Left kidney (tissue), 8 donors: ENCODE measurements around the gene HOXB6. TPM values are rescaled to one million over a fixed set of nuclear protein-coding genes. Genes with fewer than 3 reads are reported as not detected.

Source experiments
- DNase-seq: peaks from one replicate; pipeline ENCODE4 v3.0.0-alpha.2; 2013
- long read RNA-seq, 8 donors: transcript quantifications; one replicate each; lab custom pipeline, GENCODE V29; 2026
- polyA plus RNA-seq: library from polyadenylated mRNA; unstranded; fragments of 120-200 nt; gene quantifications from one replicate; pipeline ENCODE4 v1.2.1, GENCODE V29; 2013; ENCODE audit not compliant: insufficient read length

Gene HOXB6
- 98.2 TPM for polyA plus RNA-seq
- long read RNA-seq, donor 1, transcript HOXB6-203 (3 exons, 1,960 nt) = major isoform, 5 of 47 reads
- long read RNA-seq, donor 1, partial matches to known transcripts = 42 of 47 reads
- long read RNA-seq, donor 1, other reads (novel, unspliced or antisense) = 0 of 47 reads
- long read RNA-seq, donor 2, transcript HOXB6-203 (3 exons, 1,960 nt) = major isoform, 5 of 63 reads
- long read RNA-seq, donor 2, partial matches to known transcripts = 58 of 63 reads
- long read RNA-seq, donor 2, other reads (novel, unspliced or antisense) = 0 of 63 reads
- long read RNA-seq, donor 3, transcript HOXB6-203 (3 exons, 1,960 nt) = major isoform, 6 of 39 reads
- long read RNA-seq, donor 3, partial matches to known transcripts = 33 of 39 reads
- long read RNA-seq, donor 3, other reads (novel, unspliced or antisense) = 0 of 39 reads
- long read RNA-seq, donor 4 = 0 reads
- long read RNA-seq, donor 5, transcript HOXB6-203 (3 exons, 1,960 nt) = major isoform, 8 of 51 reads
- long read RNA-seq, donor 5, partial matches to known transcripts = 43 of 51 reads
- long read RNA-seq, donor 5, other reads (novel, unspliced or antisense) = 0 of 51 reads
- long read RNA-seq, donor 6, partial matches to known transcripts = 24 of 26 reads
- long read RNA-seq, donor 6, other reads (novel, unspliced or antisense) = 0 of 26 reads
- long read RNA-seq, donor 7, partial matches to known transcripts = 12 of 16 reads
- long read RNA-seq, donor 7, other reads (novel, unspliced or antisense) = 0 of 16 reads
- long read RNA-seq, donor 8, partial matches to known transcripts = 12 of 14 reads
- long read RNA-seq, donor 8, other reads (novel, unspliced or antisense) = 0 of 14 reads

DNA sequence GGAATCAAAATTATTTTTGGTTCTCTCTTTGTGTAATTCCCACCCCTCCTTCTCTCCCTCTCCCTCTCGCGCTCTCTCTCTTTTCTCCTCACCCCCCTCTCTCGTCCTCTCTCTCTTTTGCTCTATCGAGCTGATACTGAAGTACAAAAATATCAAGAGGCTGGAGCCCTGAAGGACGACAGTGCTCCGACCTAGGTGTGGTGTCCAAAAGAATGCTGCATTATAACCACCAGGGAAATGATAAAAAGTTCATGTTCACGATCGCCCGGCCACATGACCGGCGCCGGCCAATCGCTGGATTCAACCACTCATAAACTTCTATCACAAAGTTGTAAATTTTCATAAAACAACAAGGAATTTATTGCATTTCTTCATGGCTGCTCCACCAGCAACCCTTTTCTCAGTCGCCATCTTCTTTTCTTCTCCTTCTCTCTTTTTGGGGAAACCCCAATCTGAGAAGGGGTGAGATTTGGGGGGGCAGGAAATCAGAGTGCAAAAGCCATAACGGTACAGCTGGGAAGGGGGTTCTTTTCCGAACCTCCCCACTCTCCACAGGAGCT lies at the start of gene HOXB6:
HOXB6 (minus strand) TSS at position 217 of the 560 bp plus-strand sequence. CDS start 6,836 bp downstream, outside the sequence.
- peak; percentile 89 for DNase-seq

DNA sequence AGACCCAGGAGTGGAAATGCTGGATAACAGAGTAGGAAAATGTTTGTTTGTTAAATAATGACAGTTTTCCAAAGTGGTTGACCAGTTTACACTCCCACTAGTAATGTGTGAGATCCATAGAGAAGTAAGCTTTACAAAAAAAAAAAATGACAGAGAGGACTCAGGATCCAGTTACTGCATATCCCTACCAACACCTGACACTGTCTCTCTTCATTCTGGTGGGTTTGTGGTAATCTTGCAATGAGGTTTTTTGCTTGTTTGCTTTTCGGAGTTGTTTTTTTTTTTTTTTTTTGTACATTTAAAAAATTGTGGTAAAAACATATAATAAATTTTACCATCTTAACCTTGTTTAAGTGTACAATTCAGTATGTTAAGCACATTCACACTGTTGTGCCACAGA lies 45.0 kb upstream of the HOXB6 start:
- no peak for DNase-seq

DNA sequence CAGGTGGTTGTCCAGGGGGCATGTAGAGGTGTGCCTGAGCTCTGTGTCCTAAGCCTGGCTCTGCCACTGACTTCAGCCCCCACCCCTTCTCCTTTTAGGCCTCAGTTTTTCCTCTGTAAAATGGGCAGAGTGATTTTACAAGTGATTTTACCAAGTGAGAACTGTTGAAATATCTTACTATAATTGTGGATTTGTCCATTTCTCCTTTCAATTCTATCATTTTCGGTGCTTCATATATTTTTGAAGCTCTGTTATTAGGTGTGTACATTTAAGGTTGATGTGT lies 43.1 kb upstream of the HOXB6 start:
- DNase-seq = no peak

DNA sequence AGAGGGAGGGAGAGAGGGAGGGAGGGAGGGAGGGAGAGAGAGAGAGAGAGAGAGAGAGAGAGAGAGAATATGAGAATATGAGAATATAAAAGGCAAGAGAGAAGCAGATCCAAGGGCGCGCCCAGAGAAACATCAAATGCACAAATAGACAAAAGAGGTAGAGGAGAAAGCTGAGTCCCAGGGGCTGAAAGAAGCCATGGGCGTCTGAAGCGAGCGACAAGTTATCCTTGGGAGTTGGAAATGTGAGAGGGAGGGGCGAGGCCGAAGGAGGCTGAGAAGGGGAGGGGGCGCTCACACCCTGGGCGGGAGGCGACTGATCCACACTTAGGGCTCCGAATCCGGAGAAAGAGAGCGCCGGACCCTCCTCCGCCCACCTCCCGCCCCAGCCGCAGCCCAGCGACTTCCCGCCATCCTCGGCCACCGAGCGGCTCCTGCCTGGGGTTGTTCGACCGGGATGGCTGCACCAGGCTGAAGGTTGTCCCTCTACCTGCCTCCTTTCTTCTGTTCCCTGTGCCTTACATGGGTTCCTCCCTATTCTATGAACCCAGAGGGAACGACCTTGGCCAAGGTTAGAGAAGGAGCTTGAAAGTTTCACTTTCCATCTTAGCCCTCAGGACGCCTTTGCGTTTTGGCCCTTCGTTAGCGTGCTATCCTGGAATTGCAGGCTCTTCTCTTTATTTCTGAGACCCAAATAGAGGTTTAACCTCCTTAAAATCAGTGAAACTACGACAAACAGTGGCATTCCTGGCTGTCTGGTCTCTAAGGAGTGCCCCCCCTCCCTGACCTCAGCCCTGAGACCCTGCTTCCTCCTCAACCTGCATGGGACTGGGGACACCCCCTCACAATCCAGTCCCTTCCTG lies 42.5 kb upstream of the HOXB6 start:
- DNase-seq = no peak

DNA sequence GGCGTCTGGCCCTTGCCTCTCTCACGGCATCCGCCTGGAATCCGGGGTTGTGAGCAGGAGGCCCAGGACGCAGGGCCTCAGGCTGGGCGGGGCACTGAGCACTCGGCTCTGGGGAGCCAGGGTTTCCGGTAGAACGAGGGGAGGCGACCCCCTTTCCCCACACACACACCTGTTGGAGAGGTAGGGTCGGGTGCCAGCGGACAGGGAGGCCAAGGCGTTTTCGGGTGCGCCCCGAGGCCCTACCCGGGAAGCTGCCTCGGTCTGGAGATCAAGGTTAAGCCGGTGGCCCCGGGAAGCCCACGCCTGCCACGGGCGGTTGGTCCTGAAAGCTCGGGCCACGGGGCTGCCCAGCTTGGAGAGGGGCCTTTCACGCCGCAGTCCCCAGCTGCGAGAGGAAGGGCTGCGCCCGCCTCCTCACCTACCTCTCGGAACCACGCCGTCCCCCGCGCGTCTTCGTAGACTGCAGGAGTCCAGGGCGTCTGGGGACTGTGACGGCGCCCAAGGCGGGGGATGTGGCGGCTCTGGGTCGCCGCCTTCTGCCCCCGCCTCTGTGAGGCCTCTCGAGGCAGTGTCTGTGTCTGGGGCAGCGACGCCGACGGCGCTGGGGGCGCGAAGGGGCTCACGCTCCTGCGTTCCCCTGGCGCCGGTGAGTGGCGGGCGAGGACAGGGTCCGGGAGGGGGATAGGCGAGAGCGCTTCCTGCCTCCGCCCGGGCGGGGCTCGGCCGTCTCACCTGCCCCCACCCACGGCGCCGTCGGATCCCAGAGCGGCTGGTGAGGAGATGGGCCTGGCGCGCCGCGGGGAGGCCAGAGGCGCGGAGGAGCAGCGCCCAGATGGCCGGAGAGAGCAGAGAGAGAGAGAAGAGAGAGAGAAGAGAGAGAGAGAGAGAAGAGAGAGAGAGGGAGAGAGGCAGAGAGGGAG lies 41.7 kb upstream of the HOXB6 start:
- DNase-seq = no peak

DNA sequence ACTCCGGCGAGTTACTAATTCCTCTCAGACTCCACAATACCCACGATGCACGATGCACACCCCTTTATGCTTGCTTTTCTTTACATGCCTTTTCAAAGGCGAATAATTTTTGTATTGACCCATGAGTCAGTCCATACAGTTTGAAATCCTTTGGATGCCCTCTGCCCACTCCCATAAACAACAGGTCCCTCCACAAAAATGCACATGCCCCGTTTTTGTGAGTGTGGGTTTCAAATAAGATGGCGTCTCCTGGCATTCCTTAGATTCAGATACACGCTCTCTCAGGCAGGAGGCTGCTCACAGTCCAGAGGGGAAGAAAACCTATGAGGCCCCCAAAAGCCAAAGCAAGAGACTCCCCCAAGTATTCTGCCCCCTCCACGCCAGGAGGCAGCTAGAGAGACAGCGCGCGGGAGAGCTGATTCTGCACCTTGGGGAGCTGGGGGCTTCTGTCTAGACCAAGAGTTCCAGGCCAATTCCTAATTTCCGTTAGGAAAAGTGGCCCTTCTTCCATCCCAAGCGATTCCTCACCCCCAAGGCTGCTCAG lies 40.9 kb upstream of the HOXB6 start:
- DNase-seq = no peak

DNA sequence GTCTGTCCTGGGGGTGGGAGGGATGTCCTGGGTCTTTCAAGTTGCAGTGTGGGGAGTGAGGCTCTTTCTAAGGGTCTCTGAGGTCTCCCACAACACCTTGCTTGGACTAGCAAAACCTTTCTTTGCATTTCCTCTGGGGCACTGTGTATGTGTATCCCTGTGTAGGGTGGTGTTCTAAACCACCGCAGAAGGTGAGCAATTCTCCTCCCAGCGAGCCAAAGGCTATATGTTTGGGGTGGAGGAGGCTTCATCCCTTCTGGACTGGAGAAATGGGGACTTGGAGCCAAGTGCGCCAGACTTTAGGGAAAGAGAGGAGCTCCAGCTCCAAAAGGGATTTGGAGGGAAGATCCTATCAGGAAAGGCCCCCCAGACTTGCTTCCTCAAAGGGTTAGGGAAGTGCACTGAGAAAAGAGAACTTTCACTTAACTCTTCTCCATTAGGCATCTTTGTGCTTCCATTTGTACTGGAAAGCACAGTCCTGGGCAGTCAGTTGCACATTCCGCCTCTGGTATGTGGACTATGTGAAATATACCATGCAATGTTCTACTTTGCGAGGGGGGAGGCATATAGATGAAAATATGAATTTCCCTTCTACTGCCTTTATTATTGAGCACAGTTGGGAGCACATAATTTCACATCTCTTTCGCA lies 40.2 kb upstream of the HOXB6 start:
- DNase-seq = no peak

DNA sequence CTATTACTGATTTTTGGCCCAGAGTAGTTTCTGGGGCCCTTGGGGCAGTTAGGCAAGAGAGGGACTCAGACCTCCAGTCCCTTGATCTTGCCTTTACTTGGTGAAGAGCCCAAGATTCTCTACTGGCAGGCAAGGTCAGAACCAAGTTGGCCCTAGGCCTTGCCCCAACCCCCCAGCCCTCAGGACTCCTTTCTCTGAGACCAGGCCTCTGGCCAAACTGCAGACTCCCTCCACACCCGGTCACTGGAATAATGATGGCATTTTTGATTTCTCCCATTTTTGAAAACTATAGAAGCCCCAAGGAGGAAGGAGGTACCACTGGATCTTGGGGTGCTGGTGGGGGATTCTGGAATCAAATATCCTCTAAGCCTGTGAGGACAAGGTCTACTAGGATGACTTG lies 39.4 kb upstream of the HOXB6 start:
- DNase-seq = no peak

DNA sequence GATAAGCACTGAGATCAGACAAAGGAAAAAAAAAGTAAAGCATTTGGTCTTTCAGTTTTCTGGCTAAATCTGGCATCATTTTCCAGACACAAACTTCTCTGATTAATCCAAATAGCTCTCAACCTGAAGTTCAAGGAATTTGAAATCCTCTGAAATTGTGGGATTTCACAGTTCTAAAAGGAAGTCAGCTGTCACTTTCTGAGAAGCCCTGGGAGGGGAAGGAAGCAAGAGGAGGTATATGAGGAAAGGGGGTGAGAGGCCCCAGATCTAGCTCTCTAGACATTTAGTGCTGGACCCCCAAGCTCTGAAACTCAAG lies 38.9 kb upstream of the HOXB6 start:
- no peak for DNase-seq

DNA sequence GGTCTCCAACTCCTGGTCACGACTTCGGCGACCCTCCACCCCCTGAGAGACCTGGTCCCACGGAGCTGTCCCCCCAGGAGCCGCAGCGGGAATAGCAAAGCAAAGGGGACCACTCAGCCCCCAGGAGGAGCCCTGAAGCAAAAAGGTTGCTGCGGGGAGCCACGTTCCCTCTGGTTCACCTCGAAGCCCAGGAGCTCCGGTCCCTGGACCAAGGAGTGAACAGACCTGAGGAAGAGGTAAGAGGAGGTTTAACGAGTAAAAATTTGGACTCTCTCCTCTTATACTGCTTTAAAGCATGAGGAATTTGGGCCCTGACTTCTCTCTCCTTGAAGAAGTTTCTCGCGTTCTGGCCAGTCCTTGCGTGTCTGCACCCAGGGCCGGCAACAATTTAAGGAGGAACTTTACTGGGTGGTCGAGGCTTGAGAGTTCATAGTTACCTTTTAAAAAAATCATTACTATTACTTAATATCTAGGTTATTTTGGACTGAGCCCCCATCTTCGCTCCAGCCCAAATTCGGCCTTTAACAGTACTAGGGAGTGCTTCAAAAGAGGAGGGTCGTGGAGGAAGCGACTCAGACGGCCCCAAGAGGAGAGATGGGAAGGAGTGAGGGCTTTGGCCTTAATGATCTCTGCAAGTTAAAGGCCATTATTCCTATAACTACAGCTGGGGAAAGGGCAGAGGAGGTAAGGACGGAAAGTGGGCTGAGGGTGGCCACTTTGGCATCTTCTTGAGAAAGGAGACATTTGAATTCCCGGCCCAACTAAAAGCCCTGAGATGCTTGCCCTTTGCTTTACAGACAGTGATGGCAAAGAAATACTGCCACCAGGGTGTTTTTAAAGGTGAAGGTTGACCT lies 38.3 kb upstream of the HOXB6 start:
- no peak for DNase-seq

DNA sequence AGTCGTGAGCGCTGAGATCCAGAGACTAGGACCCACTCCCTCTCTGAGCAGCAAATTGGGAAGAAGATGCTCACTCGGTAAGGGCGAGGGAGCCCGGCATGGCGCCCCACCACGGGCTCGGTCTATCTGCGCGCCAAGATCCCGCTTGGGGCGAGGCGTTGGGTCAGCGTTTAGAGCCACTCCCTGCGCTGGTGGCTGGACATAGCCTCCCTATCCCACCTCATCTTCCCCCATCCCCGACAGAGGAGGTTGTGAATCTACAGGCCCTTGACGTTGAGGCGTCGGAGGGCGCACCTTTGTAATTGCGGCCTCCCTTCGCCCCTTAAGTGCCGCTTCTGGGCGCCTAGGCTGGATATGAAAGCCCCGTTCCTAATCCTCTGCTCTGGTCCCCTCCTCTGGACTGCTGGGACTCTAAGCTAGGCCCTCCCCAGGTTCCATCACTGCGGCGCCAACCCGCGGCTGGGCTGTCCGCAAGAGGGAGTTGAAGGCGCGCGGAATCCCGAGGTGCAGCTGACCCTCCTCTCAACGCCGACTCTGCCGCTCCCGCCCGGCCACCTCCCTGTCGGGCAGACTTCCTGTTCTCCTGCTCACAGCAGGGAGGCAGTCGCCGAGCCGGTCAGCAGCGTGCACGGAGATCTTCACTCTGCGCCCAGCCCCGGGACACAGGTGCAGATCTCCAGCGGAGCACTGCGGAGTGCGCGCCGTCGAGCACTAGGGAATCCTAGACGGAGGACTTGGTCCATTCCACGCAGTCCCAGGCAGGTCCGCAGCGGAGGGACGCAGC lies 37.5 kb upstream of the HOXB6 start:
- no peak for DNase-seq

DNA sequence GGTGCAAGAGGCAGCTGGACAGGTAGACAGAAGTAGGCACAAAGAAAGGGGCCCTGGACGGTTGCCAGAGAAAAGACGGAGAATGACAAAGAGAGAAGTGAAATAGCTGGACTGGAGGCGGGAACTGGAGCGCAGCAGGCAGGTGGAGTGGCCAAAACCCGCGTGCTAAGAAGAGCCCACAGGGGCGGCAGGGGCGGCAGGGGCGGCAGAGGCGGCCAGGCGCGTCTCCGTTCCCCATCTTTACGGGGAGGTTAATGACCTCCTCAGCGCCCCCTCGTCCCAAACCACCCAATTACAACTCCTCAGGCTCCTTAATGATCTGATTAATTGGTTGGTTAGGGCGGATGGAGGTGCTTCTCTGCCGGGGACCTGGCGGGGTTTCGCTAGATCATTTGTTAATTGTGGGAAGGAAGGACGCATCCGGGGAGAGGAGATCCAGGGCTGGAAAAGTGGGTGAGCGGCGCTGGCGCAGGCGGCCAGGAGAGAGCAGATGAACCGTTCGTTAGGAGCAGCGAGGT lies 36.8 kb upstream of the HOXB6 start:
- no peak for DNase-seq

DNA sequence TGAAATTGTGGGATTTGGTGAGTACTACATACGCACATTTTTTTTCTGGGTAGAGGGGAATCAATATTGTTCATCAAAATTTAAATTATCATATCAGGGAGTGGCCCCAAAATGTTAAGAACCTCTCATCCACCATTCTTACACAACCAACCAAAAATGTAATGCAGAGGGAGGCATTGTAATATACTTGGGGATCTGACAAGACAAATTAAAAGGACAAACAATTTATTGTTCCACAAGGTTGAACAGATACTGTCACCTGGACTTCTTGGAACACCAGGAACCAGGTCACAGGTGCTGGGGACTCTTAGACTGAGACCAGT lies 36.0 kb upstream of the HOXB6 start:
- DNase-seq = no peak

DNA sequence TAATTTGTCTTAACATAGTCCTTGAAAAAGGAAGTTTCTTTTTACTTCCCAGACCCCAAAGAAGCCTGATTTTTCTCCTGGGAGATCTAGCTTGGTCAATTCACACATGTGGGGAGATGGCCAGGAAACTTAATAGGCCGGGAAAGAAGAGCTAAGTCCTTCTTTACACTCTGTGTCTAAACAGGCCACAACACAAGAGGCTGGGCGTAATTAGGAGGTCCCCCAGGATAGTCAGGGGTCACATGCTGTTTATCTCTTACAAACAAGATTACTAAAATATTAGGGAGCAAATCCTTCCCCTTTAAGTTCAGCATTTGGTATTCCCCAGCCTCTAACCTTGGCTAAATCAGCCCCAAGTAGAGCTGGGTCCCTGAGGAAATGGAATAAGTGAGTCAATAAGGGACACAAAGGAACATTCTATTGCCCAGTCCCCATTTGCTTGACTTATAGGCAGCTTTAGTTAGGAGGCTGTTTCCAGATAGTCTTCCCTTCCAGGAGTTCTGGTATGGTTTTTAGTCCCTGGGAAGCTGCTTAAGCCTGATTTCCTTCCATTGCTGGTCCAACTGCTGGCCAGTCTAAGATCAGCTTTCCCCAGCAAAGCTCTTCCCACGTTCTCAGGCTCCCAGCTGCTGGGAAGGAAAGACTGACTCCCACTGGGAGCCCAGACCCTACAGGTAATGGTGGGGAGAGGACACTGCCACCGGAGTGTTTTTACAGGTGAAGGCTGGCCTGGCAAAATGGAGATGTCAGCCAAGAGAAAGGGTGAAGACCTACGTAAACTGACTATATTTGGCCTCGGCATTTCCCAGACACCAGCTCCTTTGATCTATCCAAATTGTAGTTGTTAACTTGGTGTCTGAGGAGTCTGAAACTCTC lies 35.4 kb upstream of the HOXB6 start:
- DNase-seq = no peak

DNA sequence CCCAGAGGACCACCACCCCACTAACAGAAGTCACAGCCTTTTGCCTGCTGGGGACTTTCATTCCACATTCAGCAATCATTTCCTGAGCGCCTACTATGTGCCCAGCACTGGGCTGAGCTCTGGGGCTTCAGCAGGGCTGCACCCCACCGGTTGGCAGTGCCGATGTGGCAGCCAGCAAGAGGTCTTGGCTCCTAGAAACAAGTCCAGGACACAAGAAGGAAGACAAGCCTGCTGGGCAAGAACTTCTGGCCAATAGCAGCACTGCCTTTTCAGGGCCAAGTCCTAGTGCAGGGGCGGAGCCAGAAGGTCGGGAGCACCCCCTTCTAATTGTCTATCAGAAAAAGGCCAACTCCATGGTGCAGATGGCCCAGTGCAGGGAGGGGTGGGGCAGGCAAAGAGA lies 34.4 kb upstream of the HOXB6 start:
- no peak for DNase-seq

DNA sequence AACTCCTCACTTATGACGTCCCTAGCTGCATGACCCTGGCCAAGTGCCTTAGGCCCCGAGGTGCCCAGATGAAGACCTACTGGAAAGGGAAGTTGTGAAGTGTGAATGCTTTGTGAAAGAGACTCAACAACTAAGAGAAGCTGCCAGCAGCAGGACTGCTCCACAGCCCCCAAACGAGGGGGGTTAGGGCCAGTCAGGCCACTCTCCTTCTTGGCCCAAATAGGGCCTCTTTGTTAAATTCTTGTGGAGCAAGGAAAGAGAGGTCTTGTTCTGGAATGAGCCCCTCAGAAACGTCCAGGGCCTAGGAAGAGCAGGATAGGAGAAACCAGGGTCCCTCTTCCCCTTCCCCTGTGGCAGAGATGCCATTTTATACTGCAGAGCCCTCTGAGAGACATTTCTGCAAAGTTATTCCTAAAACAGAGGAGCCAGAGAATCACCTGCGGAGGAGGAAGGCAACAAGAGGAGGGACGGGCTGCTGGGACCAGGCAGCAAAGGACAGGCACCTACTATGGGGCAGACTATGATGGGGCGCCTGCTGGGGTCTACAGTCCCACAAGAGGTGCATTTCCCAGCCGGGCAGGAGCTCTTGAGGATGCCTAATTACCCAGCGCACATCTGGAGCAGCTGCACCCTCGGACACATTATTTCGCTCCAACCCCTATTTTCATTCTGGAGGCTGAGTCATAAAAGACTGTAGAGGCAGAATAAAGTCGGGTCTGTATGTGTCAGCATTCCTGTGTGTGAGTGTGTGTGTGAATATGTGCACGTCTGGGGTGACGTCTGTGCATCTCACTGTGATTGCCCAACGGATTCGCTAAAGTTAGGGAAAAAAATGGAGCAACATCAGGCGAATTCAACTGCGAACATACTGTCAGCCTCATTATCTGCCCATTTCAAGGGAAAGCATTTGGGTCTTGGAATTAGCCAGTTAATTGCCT lies 32.8 kb upstream of the HOXB6 start:
- DNase-seq = no peak
